Testis (tissue), 2 donors: ENCODE results near the gene TGFBI.

ENCODE experiments used
- CTCF ChIP-seq, 3 experiments: fragments of 450-650 bp in 2 of 3; fragments of 200-600 bp in 1 of 3; sonication (generic) in 1 of 3; IDR thresholded peaks; one replicate each; pipeline ENCODE4 v1.5.1; 2016 to 2019; ENCODE audit warnings: antibody characterized with exemption in 3 of 3, mild to moderate bottlenecking in 2 of 3, moderate library complexity in 1 of 3
- POLR2A ChIP-seq: fragments of 450-650 bp; IDR thresholded peaks from one replicate; pipeline ENCODE4 v1.6.1; 2017; ENCODE audit warnings: antibody characterized with exemption, mild to moderate bottlenecking, moderate library complexity

GRCh38 chr5:136080113-136080482 is 51.3 kb downstream of the TGFBI start:
- no peak for TF ChIP-seq CTCF (IDR thresholded peaks at IDR 0.05)
- TF ChIP-seq POLR2A = no peak
